Activated CD4-positive, alpha-beta T cell treated with anti-CD3 and anti-CD28 coated beads, Interleukin-2, Interleukin-6, amounts not matched to agents 100 ng/mL and 50 ng/mL, durations not matched to agents 16 hours and 8 hours (primary cell): ENCODE data around the gene AMBRA1.

ENCODE experiments used
- DNase-seq: peaks from one replicate; pipeline ENCODE4 v3.0.0-alpha.2; 2020

Gene AMBRA1

GRCh38 chr11:46362156-46363030 is 231.4 kb downstream of the AMBRA1 start:
- DNase-seq = no peak

GRCh38 chr11:46361283-46362155 is 232.3 kb downstream of the AMBRA1 start:
- DNase-seq = peak; percentile 84

DNA sequence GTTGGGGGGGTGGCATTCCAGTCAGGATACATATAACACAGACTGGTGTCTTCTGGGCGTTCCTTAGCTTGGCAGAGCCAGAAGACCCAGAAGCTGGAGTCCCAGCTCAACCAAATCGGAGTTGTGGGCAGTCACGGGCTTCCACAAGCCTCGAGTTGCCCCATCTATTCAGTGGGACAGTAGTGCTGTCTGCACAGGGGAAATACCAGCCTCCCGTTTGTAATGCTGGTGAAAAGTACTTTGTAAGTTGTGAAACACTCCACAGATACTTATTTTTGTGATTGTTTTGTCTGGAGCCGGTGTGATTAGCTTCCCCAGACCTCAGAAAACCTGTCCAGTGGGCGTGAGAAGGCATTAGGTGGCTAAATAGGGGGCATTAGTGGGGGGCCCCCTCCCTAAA is 232.9 kb downstream of the AMBRA1 start:
- DNase-seq = no peak

GRCh38 chr11:46359953-46360352 is 233.9 kb downstream of the AMBRA1 start:
- no peak for DNase-seq

GRCh38 chr11:46357483-46357936 is 236.3 kb downstream of the AMBRA1 start:
- DNase-seq = no peak

DNA sequence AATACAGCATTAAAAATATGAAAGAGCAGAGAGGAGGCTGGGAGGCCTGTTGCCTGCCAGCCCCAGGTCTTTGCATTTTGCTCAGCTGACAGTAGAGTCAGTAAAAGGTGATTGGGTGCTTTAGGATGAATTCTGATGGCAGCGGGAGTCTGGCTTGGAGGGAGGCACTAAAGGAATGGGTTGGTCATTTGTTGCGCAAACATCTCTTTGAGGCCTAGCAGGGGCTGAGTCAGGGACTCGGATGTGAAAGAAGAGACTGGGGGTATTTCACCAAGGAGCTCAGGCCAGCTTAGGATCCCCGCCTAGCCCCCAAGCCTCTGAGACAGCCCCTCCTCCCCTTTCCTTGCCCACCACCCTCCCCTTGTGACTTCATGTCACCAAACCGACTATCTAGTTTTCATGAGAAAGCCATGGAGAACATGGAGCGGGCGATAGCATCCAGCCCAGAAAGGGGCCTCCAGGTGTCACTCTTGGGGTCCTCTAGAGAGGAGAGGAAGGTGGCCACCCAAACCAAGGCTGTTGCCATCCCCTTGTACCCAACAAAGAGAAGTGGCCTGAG is 236.8 kb downstream of the AMBRA1 start:
- DNase-seq = no peak

- peak; percentile 48 for DNase-seq
Measured at GRCh38 chr11:46353698-46354097, 240.1 kb downstream of the AMBRA1 start.

DNA sequence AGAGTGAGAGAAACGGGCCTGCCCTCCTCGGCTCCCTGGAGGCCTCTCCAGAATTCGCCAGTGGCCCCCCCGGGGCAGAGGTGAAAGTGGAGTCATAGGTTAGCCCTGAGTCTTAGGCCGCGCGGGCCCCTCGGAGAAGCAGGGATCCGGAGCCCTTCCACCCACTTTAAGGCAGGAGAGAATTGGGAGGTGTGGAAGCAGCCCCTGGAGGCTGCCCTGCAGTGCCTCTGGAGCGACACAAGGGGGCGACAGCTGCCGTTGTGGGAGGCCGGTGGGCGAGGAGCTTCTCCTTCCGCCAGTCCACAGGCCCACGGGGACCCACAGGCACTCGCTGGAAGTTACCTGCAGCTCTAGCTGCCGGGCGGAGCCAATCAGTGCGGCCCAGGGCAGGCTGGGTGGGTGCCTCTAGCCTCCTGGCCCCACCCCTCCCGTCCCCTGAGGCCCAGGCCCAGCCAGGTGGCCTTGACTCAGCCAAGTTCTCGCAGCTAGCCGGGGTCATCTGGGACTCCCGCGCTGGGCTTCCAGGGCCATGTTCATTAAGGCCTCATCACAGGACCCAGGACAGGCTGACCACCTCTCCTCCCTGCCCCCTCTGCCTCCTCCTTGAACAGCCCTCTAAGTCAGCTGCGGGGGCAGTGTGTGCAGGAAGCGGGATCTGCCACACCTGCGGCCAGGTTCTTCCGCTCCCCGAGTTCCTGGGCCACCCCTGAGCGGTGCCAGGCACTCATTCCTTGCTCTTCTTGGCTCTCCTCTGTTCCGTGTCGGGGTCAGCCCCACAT is 241.6 kb downstream of the AMBRA1 start:
- peak; percentile 73 for DNase-seq

DNA sequence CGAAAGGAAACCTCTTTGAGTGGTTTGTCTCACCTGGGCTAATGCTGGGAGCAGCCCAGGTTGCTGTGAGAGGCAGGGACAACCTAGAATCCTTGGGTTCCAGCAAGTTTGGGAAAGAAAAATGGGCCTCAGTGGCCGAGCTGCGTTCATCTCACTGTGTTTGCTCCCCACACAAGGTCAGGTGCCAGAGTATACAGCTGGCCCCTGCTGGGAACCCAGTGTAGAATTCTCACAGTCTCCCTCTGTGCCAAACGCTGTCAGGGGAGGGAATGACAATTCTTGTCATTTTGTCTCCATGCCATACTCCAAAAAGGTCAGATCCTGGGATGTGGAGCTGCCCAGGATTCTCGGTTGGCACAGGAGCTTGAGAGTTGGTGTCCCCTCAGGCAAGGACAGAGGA is 242.2 kb downstream of the AMBRA1 start:
- no peak for DNase-seq

GRCh38 chr11:46351148-46351547 is 242.7 kb downstream of the AMBRA1 start:
- DNase-seq = no peak

- no peak for DNase-seq
Measured at GRCh38 chr11:46350695-46351094, 243.1 kb downstream of the AMBRA1 start.

- peak; percentile 85 for DNase-seq
Measured at GRCh38 chr11:46348566-46349401, 245.0 kb downstream of the AMBRA1 start.

DNA sequence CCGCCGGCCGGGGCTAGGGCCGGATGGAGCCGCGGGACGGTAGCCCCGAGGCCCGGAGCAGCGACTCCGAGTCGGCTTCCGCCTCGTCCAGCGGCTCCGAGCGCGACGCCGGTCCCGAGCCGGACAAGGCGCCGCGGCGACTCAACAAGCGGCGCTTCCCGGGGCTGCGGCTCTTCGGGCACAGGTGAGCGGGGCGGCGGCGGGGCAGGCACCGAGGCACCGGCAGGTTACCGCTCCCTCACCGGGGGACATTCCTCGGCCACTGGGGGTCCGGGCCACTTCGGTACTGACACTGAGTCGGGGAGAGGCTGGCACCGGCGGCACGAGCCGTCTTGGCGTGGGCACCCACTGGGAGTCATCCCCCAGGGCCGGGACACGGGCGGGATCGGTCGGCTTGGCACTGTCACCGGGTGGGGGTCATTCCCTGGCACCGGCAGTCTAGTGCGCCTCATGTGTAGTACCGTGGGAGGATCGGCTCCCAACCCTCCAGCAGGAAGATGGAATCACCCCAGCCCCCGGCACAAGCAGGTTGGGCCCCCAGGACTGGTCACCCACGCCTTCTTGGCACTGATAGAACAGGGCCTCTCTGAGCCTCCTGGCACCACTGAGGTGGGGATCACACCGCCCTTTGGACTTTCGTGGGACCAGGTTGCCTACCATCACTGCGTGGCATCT is 246.0 kb downstream of the AMBRA1 start:
- no peak for DNase-seq

- DNase-seq = peak; percentile 93
Measured at GRCh38 chr11:46346886-46347636, 246.8 kb downstream of the AMBRA1 start, which contains the start of gene DGKZ. TSS of gene DGKZ (plus strand) at chr11:46347463. CDS start at chr11:46347660, 197 bp downstream.
